Activated CD4-positive, alpha-beta T cell treated with anti-CD3 and anti-CD28 coated beads, Interleukin-2, amount 50 U/mL, for 48 hours (primary cell): ENCODE results near the gene TCEAL3.
"Not testable (repeated sequence)": the region's sequence is repeated elsewhere in the genome, so short reads cannot be mapped to it uniquely, and the experiment has no call there.

ENCODE experiments used
- DNase-seq, 2 experiments: peaks; one replicate each; pipeline ENCODE4 v3.0.0-alpha.2; 2020

Gene TCEAL3, protein sequence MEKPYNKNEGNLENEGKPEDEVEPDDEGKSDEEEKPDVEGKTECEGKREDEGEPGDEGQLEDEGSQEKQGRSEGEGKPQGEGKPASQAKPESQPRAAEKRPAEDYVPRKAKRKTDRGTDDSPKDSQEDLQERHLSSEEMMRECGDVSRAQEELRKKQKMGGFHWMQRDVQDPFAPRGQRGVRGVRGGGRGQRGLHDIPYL

GRCh38 chrX:103607364-103608305 is at the start of gene TCEAL3:
Gene TCEAL3, plus strand, starts transcription at chrX:103607963. Its CDS starts 1,102 bp downstream, at chrX:103609065.
- peak; percentile 14 to 21 for DNase-seq

- DNase-seq = no peak
Measured at GRCh38 chrX:103560256-103560655, 47.5 kb upstream of the TCEAL3 start.

DNA sequence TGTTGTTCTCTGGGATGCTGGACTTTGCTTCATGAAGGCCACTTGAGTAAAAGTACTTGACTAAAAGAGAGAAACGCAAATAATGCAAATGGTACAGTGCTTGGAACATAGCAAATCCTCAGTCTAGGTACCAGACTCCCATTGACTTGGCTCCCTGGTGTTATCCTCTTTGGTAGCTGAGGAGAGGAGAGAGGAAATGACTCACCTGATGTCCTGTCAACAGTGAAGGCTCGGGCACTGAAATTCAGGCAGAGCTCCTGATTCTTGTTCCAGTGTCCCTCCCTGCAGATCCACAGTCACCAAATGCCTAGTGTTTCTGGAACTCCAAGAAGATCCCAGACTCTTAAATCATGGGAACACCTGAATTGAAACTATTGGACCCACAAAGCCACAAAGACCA is 45.0 kb upstream of the TCEAL3 start:
- no peak for DNase-seq

GRCh38 chrX:103565197-103565596 is 42.6 kb upstream of the TCEAL3 start:
- DNase-seq = no peak

DNA sequence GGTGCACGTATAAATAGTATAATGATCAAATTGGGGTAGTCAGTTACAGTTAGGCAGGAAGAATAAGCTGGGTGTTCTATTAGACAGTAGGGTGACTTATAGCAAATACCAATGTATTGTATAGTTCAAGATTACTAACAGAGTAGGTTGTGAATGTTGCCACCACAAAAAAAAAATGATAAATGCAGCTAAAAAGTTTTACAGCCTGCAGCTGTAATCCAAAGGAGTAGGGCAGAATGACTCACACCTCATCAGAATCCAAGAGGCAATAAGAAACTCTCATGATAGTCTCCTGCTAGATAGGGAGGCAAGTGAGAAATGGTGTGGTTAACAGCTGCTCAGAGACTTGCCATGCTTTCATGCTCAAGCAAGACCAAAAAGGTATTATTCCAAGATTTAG is 42.0 kb upstream of the TCEAL3 start:
- no peak for DNase-seq

GRCh38 chrX:103571121-103571520 is 36.6 kb upstream of the TCEAL3 start:
- DNase-seq = no peak

DNA sequence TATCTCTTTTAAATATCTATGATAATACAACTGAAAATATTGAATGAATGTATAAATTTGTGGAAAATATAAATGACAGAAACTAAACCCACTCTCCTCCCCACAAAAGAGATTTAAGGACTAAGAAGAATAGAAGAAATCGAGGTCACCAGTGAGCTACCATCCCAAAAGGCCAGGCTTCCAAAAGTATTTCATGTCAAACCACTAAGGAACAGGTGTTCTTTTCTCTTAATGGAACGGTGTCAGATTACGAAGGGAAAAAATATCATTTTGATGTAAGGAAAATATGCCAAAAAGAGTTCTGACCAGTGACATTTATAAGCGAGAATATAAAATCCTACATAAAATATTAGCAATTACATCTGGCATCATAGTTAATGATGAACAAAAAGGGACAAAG is 36.0 kb upstream of the TCEAL3 start:
- DNase-seq = no peak

GRCh38 chrX:103573202-103573601 is 34.6 kb upstream of the TCEAL3 start:
- no peak for DNase-seq

- no peak for DNase-seq
Measured at GRCh38 chrX:103584596-103584995, 23.2 kb upstream of the TCEAL3 start.

DNA sequence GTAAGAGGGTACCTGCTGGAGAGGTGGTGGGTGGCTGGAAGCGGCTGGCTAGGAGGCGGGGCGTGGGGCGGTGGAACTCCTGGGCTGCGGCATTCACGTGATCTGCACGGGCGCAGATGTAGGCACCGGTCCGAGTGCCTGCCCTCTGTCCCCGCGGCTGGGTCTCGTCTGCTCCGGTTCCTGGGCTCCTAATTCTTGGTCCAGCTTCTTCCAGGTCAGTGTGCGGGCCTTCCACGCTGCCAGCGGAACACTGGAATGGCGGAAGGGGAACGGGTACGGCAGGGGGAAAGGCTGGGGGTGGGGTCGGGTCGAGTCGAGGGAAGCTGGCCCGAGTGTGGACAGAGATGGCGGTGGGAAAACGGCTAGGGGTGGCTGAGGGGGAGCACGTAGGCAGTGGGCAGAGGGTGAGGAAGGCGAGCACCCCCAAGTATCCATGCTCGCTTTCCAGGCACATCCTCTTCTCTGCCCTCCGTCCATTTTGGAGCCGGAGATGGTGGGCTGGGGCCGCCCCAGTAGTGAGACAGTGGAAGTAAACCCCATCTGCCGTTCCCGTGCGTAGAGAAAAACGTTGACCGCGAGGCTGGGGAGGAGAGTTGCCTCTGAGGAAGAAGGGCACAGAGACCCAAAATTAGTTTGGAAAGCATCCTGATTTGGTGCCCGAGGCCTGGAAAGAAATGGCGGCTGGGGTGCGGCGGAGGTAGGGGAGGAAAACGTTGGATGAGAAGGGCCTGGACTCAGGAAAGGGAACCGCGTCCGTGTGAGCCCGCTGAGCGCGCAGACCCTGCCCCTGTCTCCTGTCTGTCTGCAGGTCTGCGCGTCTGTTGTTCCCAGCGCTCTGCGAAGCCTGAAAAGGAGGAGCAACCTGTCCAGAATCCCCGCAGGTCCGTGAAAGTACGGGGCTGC is 22.1 kb upstream of the TCEAL3 start, which contains the start of gene TCEAL4:
Gene TCEAL4, plus strand, starts transcription at position 105 of the 903 bp plus-strand sequence. CDS start 1,161 bp downstream, outside the sequence.
- peak; percentile 48 to 56 for DNase-seq

- peak in 1 of 2 experiments; percentile 3 for DNase-seq
Measured at GRCh38 chrX:103586314-103586646, 21.5 kb upstream of the TCEAL3 start.

DNA sequence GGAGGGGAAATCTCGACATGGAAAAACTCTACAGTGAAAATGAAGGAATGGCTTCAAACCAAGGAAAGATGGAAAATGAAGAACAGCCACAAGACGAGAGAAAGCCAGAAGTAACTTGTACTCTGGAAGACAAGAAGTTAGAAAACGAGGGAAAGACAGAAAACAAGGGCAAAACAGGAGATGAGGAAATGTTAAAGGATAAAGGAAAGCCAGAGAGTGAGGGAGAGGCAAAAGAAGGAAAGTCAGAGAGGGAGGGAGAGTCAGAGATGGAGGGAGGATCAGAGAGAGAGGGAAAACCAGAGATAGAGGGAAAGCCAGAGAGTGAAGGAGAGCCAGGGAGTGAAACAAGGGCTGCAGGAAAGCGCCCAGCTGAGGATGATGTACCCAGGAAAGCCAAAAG is 21.1 kb upstream of the TCEAL3 start:
- no peak for DNase-seq

- DNase-seq = not testable (repeated sequence)
Measured at GRCh38 chrX:103592295-103592694, 15.5 kb upstream of the TCEAL3 start.

GRCh38 chrX:103595202-103595601 is 12.6 kb upstream of the TCEAL3 start:
- DNase-seq = not testable (repeated sequence)

DNA sequence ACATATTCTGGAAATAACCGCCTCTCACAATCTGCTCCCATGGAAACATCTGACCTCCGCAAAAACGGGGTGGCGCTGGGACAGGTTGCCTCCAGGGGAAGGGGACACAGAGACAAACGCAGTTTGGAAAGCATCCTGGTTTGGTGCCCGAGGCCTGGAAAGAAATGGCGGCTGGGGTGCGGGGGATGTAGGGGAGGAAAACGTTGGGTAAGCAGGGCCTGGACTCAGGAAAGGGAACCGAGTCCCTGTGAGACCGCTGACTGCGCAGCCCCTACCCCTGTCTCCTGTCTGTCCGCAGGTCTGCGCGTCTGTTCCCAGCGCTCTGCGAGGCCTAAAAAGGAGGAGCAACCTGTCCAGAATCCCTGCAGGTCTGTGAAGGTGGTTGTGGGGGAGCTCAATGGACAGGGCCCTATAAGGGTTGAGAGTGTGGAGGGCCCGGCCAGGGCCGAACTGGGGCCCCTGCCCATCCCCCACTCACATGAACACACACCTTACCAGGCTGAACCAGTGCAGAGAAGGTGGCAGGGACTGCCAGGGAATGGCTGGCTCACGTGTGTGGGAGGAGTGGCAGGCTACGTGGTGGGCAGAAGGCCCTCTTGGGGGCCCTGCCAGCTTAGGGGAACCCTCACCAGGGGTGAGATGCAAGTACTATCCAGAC is 672 bp downstream of the TCEAL3 start:
- DNase-seq = peak in 1 of 2 experiments; percentile 3

DNA sequence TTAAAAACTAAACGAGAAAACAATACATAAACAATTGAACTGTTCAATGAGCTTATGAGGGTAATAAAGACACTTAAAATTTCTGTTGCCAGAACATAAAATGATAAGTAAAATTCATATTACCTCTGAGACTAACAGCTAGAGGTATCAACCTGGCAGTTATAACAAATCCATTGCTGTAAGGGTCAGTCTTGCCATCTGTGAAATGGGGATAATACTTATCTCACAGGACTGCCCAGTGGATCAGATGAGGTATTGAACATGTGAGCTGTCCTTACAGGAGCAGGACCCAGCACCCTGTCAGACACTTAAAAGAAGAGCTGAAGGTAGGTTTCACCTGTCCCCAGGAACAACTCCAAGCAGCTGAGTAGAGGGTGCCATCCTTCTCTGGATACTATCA is 2.5 kb downstream of the TCEAL3 start:
- no peak for DNase-seq

- no peak for DNase-seq
Measured at GRCh38 chrX:103613362-103613890, 5.7 kb downstream of the TCEAL3 start.

GRCh38 chrX:103614999-103615398 is 7.2 kb downstream of the TCEAL3 start:
- DNase-seq = no peak

DNA sequence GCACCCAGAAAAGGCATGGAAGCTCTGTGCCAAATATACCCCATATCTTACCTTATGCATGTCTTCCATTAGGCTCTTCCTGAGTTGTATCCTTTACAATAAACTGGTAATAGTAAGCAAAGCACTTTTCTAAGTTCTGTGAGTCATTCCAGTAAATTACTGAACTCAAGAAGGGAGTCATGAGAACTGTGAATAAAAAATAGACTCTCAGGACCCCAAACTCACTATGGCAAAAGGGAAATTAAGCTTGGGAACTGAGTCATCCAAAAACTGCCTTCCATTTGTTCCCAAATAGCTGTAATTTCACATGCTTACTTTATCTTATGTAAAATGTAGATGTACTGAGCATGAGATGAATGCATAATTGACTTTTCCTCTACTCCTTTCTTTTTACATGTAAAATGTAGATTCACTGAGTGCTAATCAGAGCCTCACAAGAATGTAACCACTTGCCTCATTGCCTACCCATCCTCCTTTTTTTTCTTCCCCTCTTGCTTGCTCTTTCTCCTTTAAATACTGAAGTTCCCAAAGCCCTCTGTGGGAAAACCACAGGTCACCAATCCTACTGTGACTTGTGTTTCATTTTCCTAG is 8.1 kb downstream of the TCEAL3 start:
- DNase-seq = no peak

DNA sequence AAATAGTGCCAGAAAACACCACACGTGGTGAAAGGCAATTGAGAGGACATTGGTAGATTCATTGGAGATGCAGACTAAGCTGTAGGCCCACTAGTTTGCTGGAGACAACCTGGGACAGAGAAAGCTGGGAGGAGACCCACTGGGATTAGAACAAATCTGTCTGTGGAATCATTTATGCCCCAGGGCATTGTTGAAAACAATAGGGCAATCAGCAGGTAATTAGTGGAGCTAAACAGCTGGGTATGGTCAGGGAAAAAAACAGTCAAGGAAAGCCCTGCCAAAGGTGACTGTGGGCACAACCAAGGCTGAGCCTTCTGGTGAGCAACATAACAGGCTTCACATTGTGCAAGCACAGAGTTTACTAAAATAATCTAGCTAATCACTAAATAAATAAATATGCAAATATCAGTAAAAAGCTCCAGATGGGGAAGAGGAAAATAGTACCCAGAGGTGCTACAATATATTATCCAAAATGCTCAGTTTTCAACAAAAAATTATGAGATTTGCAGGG is 9.0 kb downstream of the TCEAL3 start:
- no peak for DNase-seq

DNA sequence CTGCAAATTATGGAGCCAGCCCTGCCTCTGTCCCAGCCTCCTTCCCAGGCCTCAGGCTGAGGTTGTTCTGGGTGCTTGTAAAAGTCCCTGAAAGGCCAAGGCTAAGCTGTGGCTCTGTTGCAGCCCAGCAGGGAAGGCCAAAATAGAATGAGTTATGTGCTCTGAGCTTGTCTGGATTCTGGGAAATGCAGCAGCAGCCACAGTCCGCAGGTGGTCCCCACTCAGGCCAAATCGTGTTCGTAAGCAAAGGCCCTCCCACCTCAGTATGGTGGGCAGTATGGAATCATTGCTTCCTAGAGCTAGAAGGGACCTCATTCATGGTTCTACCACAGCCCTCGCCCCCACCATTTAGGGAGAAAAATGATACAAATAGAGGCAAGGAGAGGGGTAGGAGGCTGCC is 16.3 kb downstream of the TCEAL3 start:
- DNase-seq = no peak

DNA sequence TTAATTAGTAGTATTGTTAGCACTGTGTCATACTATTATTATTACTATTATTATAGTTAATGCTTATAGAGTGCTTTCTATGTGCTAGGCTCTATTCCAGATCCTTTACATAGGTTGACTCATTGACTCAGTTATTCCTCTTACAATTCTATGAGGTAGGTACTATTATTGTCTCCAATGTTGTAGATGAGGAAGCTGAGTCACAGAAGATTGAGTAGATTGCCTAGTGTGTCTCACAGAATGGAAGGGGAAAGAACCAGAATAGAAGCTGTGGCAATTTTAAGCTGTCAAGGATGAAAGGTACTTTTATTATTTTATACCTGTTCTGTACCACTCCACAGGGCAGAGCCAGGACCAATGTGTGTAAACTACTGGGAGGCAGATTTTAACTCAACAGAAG is 19.1 kb downstream of the TCEAL3 start:
- no peak for DNase-seq
